GM19025 (cell line): ENCODE data around the gene MSX1.

ENCODE experiments used
- ATAC-seq: cut with Tn5 transposase; IDR thresholded peaks from one replicate; pipeline ENCODE4 v1.9.1; 2021; ENCODE audit warnings: mild to moderate bottlenecking, low read depth, moderate library complexity; ENCODE audit not compliant: unreplicated experiment

MSX1 gene

DNA sequence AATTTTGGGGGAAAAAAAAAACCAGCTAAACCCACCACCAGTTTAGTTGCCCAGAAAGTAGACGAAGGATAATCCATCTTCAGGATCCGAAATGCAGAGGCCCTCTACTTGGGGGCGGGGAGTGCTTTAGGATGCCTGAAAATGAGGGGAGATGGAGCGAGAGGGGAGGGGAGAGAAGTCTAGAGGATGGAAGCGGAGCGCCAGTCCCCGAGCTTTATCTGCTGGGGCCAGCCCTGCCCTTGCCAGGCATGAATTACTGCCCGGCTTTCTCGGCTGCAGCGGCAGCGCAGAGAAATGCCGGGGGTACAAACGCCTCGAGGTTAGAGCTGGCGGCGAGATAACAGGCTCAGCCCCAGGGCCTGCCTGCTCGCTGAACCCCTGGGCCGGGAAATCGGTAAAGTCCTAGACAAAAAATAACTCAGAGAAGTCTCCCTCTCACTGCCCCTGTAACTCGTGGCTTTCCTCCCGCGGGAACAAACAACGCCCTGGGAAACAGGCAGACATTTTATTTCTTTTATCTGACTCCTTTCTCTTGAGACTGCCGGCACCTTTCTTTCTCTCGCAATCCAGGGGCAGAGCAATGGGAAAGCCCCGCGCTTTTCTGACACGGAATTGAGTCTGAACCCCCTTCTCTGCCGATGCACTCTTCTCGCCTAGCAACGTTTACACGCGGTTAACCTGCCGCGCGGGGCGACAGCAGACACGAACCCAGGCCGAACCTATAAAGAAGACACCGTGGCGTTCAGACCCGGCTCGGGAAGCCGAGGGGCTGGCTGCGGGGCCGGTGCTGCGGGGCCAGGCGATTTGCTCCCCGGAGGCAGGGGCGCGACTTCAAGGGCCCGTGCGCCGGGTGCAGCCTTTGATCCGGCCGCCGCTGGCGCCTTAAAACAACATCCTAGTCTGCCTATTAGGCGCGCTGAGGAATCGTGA is 3.1 kb upstream of the MSX1 start:
- ATAC-seq = no peak

DNA sequence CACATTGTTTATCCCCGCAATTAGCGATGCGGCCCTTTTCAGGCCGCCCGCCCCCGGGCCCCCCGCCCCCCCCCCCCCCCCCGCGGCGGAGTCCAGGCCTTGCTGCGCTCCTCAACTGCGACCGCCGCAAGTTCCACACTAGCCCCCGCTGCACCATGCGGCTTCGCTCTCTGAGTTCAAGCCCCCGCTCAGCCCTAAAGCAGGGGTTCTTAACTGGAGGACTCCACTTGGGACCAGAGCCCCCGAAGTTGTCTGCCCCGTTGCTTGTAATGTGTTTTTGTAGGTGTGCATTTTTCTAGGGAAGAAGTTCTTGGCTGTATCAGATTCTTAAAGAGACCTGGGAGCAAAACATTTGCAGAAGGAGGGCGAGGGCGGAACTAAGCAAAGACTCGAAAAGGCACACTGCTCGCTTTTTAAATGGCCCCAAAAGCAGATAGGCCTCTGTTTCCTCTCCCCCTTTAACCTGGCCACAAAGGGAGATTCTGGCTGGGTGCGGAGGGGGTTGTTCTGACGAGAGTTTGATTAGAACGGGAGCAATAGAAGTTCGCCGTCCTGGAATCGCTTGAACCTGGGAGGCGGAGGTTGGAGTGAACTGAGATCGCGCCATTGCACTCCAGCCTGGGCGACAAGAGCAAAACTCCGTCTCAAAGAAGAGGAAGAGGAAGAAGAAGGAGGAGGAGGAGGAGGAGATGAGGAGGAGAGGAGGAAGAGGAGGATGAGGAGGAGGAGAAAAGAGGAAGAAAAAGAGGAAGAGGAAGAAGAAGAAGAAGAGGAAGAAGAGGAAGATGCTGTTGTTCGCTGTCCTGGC is 2.3 kb upstream of the MSX1 start:
- ATAC-seq = no peak

DNA sequence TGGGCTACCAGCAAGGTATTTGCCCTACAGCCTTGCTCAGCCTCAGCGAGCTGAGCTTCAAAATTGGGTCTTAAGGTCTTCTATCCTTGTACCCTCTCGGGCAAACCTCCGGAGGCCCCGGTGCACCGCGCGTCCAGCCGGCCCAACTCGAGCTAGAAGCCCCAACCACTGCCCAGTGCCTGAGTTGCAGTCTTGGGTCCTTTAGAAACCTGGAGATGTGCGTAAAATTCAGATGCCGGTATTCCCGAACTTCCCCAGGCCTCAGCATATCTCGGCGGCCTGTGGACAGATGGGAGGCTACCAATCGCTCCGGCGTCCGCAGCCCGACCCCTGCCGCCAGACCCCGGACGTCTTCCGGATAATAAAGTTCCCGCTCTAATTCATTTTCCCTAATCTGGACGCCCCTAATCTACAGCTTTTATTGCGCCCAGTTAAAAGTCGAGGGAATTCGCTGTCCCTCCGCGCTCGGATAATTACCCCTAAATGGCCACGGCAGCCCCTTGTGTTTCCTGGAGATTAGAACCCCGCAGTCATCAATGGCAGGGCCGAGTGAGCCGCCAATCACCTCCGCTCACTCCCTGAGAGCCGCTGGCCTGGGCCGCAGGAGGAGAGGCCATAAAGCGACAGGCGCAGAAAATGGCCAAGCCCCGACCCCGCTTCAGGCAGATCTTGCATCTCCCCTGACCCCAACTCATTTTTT is 1.5 kb upstream of the MSX1 start:
- no peak for ATAC-seq

DNA sequence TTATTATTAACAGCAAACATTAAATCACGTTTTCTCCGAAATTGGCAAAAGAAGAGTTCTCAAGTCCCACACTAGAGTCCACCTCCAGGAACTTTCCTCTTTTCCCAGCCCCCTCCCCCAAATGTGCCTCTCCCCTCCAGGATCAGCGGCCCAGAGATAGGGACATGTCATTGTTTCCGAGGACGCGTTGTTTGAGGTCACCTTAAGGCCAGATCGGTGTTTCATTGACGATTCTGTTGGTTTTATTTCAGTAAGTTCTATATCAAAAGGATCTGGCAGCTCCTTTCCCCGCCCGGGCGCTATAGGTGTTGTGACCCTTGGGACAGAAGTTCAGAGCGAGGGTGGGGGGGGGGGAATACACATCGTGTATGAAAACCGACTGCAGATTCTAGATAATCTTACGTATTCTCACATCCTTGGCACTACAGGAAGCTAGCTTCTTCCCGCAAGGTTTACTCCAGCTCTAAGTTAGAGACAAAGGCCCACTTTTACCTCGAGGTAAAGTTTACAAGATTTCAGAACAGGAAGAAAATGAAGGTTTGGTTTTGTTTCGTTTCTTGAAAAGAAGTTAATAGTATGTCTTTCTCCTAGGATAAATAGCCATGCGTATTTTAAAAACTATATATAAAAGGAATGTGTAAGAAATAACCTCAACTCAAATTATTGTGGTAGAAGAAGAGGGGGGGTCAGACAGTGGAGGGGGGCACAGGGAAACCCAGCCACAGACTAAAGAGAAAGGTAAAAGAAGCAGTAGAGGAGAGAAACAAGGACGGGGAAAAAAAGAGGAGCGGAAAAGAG is 739 bp upstream of the MSX1 start:
- no peak for ATAC-seq

DNA sequence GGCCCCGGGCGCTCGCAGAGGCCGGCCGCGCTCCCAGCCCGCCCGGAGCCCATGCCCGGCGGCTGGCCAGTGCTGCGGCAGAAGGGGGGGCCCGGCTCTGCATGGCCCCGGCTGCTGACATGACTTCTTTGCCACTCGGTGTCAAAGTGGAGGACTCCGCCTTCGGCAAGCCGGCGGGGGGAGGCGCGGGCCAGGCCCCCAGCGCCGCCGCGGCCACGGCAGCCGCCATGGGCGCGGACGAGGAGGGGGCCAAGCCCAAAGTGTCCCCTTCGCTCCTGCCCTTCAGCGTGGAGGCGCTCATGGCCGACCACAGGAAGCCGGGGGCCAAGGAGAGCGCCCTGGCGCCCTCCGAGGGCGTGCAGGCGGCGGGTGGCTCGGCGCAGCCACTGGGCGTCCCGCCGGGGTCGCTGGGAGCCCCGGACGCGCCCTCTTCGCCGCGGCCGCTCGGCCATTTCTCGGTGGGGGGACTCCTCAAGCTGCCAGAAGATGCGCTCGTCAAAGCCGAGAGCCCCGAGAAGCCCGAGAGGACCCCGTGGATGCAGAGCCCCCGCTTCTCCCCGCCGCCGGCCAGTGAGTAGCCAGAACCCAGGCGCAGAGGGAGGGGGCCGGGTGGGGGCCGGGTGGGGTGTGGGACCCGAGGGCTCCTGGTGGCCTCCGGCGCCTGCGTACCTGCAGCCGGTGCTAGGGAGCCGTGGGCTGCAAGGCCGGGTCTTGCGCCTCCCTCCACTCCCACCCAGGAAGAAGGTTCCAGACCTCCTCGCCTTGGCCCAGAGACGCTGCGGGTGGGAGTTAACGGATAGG is 534 bp downstream of the MSX1 start:
- peak; percentile 36 for ATAC-seq

DNA sequence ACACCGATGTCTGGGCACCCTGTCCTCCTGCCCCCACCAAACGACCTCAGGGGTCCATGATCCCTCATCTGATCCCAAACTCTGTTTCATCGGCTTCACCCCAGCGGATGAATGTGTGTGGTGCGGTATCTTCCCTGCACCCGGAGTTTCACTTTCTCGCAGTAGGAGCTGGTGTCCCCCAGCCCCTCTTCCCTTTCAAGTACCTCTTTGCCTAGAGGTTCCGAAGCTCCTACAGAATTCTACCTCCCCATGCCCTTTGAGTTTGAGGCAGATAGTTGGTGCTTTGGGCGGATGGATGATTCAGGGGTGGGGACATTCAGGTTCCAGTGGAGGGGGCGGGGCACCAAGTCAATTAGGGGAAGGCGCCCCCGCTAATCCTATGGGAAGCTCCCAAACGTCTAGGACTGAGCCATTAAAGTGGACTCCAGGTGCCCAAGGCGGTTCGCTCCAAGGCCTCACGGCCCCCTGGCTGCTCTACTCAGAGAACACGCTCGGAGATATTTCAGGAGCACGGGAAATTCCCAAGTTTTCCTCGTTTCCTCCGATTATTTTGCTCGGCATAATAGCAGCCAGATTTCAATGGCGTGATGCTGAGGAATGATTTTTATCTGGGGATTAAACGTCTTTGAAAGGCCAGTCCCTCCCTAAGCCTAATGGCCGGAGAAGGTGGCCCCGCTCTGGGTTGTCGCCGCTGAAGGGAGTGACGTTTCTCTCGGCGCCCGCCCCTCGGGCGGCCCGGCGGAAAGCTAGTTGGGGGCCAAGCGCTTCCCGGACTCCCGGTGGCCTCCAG is 1.3 kb downstream of the MSX1 start:
- ATAC-seq = no peak

DNA sequence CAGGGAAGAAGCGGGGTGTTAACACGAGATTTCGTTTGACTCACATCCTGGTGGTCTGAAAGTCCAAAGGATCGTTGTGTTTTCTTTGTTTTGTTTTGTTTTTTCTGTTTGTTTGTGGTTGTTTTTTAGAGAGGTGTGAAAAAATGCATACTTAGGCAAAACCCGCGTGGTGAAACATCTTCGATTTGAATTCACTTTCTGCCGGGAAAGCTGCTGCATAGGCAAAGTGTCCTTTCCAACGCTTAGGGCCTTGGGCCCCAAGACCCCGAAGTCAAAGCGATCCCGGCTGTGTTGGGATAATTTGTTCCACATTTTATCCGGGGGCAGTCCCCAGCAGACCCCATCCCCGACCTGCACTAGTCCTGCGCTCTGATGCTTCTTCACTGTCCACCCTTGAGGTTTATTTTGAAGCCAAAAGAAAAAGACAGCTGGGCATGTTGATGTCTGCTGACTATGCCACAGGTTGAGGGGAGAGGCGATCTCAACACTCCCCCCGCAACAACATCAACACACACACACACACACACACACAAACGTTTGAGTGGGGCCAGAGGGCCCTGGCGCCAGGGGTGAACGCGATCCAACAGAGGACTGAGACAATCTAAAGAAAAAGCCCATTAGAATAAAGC is 2.0 kb downstream of the MSX1 start:
- ATAC-seq = no peak

DNA sequence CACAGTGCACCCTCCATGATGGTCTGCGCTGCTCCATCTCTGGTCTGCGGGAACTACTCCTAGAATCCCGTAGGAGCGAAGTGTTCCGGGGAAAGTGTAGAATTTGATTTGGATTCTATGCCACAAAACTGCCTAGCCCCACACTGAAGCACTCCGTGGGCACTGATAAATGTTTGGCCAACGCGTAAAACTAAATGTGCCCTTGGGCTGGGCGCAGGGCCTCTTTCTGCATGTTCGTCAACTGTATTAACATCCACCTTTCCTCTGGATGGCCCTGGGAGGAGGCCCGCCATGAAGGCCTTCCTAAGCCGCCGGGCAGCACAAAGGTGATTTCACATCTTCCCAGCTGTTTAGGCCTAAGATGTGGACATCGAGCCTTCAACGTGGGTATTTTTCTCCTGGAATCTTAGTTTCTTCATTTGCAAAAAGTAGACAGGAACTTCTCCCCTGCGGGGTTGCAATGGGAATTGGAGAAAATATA is 2.6 kb downstream of the MSX1 start:
- ATAC-seq = no peak

DNA sequence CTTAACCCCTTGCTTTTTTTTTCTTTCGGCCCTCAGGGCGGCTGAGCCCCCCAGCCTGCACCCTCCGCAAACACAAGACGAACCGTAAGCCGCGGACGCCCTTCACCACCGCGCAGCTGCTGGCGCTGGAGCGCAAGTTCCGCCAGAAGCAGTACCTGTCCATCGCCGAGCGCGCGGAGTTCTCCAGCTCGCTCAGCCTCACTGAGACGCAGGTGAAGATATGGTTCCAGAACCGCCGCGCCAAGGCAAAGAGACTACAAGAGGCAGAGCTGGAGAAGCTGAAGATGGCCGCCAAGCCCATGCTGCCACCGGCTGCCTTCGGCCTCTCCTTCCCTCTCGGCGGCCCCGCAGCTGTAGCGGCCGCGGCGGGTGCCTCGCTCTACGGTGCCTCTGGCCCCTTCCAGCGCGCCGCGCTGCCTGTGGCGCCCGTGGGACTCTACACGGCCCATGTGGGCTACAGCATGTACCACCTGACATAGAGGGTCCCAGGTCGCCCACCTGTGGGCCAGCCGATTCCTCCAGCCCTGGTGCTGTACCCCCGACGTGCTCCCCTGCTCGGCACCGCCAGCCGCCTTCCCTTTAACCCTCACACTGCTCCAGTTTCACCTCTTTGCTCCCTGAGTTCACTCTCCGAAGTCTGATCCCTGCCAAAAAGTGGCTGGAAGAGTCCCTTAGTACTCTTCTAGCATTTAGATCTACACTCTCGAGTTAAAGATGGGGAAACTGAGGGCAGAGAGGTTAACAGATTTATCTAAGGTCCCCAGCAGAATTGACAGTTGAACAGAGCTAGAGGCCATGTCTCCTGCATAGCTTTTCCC is 3.4 kb downstream of the MSX1 start:
- ATAC-seq = no peak

DNA sequence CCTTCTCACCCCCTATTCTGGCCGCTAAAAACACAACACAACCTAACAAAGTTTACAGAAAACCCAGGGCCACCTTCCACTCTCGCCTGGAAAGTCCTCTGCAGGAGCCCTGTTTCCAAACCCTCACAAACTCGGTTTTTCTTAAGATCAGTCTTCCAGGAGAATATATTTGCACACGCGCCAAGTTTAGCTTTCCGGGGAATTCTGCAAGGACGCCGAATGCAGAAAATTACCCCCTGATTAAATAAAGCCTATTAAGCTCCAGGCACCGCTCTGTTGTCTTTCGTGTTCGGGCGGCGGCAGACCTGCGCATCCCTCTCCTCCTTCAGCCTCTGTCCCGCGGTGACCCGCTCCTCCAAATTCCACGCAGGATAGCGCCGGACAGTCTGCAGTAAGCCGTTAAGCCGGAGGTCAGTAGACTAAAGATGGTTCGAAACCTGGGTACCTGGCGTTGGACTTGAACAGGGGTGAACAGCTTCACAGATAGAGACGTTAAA is 5.0 kb downstream of the MSX1 start:
- no peak for ATAC-seq

DNA sequence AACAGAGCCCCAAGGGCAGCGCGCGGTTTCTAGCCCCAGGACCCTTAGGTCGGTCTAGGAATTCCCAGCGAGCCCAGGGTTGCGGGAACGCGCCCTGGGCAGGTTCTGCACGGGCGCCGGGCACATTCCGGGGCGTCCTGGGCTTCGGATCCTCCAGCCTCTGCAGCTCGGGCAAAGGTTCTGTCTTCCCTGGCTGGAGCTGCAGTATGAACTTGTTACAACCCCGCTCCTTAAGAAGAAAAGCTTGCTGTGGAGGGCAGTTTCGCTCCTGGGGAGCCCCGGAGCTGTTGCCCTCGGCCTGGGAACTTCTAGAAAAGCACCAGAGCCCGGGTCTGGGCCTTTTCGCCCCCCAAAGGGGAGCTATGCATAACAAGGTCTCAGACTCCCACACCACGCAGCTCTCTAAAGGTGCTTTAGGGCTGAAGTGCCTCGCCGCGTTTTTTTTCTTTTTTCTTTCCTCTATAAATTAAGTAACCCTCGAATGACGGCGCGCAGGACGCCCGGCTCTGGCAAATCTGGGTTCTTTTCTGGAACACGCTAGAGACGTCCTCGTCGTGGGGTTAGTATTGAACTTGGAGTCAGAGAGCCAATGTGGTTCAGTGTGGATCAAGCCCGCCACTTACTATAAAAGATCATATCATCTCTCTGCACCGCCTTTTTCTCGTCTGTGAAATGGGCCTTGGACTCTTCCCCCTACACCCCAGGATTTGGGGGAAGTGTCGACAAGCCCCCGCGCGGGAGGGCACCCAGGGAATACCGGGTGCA is 5.7 kb downstream of the MSX1 start:
- ATAC-seq = no peak

DNA sequence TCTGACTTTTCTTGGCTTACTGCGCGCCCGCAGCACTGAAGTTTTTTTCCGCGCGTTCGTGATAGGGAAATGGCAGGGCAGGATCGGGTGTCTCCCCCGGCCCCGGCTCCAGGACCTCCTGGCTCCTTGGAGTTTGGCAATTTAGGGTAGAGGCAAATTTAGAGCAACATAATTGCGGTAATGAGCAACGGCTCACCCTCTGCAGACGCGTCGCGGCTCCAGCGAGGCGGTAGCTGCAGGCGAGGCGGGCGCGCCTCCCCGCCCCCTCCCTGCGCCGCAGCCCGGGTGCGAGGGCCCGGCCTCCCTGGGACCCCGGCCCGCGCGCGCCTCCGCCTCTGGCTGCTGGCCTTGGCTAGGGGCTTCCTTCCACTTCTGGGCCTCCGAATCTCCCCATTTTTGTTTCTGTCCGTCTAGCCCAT is 6.2 kb downstream of the MSX1 start:
- ATAC-seq = no peak

DNA sequence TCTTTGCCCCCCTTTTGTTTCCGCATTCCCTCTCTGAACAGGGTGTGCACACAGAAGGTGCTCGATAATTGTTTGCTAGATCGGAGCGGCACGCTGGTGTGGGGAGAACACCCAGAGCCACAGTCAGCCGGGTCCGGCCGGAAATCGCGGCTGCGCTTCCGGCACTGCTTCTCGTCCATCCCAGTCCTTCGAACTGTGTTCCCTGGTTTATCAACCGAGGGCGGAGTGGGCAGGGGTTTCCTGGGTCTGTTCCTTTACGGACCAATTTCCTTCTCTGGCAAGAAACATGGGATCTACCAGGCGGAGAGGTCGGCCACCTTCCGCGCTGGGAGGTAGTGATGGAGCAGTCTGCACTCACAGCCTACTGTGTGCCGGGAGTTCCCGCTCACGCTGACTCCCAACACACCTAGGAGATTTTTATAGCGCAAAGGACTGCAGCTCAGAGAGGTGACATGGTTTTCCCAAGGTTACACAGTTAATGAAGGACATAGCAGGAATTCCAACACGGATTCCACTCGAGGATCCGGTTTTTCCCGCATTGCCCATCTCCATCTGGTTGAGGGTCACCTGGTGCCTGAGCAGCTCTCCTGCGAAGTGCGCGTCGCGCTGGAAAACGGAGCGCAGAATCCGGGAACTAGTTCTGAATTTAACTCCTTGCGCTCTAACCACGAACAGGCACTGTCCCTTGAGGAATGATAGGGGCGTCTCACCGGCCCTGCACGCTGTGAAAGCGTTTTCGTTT is 6.8 kb downstream of the MSX1 start:
- no peak for ATAC-seq

DNA sequence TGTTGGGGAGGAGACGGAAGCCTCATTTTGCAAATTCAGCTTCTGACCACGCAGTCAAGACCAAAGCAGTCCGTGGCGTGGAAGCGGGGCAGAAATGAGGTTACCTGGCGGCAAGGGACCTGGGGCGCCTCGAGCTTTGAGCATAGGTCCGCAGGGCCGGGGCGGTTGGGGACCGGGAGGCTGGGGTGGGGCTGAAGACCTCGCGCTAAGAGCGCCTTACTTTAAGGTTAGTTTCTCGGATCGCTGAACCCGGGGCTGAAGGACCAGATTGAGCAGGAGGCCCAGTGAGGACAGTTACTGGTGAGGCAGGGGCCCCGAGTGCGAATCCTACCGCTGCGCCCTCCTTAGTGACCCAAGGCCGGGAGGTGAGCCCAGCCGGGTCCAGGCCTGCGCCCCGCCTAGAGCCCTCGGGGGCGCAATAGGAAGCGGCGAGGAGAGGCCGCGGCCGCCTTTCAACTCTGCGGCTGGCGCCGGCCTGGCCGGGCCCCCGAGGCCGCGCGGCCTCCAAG is 7.5 kb downstream of the MSX1 start:
- no peak for ATAC-seq

DNA sequence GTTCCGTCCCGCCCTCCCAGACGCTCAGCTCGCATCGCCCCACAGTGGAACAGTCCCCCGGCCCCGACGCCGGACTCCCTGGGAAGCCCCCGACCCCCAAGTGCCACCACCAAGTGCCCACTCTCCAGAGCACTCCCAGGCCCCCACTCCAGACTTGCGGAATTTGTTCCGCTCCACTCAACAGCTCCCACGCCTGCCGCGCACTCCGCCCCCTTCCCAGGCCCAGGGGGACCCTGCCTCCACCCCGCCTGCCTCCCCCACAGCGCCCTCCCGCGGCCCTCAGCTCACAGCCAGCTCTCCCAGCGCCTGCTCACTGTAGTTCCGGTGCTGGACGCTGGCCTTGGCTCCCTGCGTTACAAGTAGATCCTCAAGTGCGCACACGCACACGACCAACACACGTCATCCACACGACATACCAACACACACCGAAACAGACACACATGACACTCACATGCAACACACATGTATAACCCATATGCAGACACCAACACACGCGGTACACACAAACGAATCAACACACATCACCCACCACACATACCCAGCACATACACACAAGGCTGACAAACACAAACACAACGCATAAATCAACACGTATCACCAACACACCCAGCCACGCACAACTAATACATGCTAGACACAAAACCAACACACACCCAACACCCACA is 8.0 kb downstream of the MSX1 start:
- no peak for ATAC-seq
